Measurements from ENCODE around the gene RPS6KL1. TPM values are rescaled to one million over a fixed set of nuclear protein-coding genes. Genes with fewer than 3 reads are reported as not detected.

The RPS6KL1 gene
- polyA plus RNA-seq, 3 donors, result 0.71 to 1.9 (median 1.9) TPM

GRCh38 chr14:74888164-74889158 lies 34.6 kb downstream of the RPS6KL1 start:
- no peak for DNase-seq

GRCh38 chr14:74886001-74886400 lies 37.1 kb downstream of the RPS6KL1 start:
- DNase-seq, result no peak

GRCh38 chr14:74882103-74882920 lies 40.7 kb downstream of the RPS6KL1 start:
- DNase-seq, result peak; percentile 39

GRCh38 chr14:74881431-74882102 lies 41.5 kb downstream of the RPS6KL1 start, which contains the start of gene DLST:
DLST (plus strand) TSS chr14:74881916; CDS start chr14:74881954, 38 bp downstream.
- peak; percentile 86 for DNase-seq

GRCh38 chr14:74879427-74880182 lies 43.5 kb downstream of the RPS6KL1 start:
- DNase-seq, result no peak

- DNase-seq, result no peak
Observed at GRCh38 chr14:74875941-74876913, 46.8 kb downstream of the RPS6KL1 start, which contains the start of gene PROX2. PROX2 (minus strand) TSS chr14:74876145; CDS start chr14:74863834, 12,311 bp downstream.

- DNase-seq, result no peak
Observed at GRCh38 chr14:74875204-74875603, 47.9 kb downstream of the RPS6KL1 start.

GRCh38 chr14:74871819-74872218 lies 51.2 kb downstream of the RPS6KL1 start:
- DNase-seq, result no peak

GRCh38 chr14:74868739-74869138 lies 54.3 kb downstream of the RPS6KL1 start:
- DNase-seq, result no peak

GRCh38 chr14:74867673-74868072 lies 55.4 kb downstream of the RPS6KL1 start:
- DNase-seq, result no peak

- no peak for DNase-seq
Observed at GRCh38 chr14:74866708-74867389, 56.2 kb downstream of the RPS6KL1 start.

GRCh38 chr14:74865156-74865555 lies 57.9 kb downstream of the RPS6KL1 start:
- DNase-seq, result no peak

- DNase-seq, result no peak
Observed at GRCh38 chr14:74864198-74864597, 58.9 kb downstream of the RPS6KL1 start.

- DNase-seq, result no peak
Observed at GRCh38 chr14:74863274-74863673, 59.8 kb downstream of the RPS6KL1 start.

GRCh38 chr14:74861734-74862090 lies 61.3 kb downstream of the RPS6KL1 start:
- no peak for DNase-seq

GRCh38 chr14:74860899-74861733 lies 61.9 kb downstream of the RPS6KL1 start:
- DNase-seq, result peak; percentile 84

GRCh38 chr14:74859757-74860552 lies 63.1 kb downstream of the RPS6KL1 start:
- no peak for DNase-seq

Data from renal pelvis (tissue), 4 donors.